ENCODE measurements around the gene VANGL1. TPM values are rescaled to one million over a fixed set of nuclear protein-coding genes. Genes with fewer than 3 reads are reported as not detected.

The VANGL1 gene
- total and polyA plus RNA-seq, 2 of the 4 experiments (the other 2 are of a cell fraction): 6.1 to 6.7 TPM

- no peaks in the 10 kb centered on the region for H3K9me3 ChIP-seq (ENCODE audit: control insufficient read depth, insufficient read depth, low read length)
- no peak overlapping the region for H4K8ac ChIP-seq (ENCODE audit: low read depth in 2 of 2, low read length in 2 of 2)
- H2BK20ac ChIP-seq (ENCODE audit: low read depth, low read length): no peak overlapping the region
- H3K9me1 ChIP-seq (ENCODE audit: insufficient read depth, low read length): peaks cover 21% of the 10 kb centered on the region
- H3K18ac ChIP-seq (ENCODE audit: low read depth, low read length): no peak overlapping the region
- H2AK5ac ChIP-seq (ENCODE audit: low read depth, low read length): no peak overlapping the region
- peaks cover 13% of the 10 kb centered on the region; the same call in 1 of the 2 replicates for H4K20me1 ChIP-seq (ENCODE audit: insufficient read depth, low read length)
- no peak overlapping the region for H2BK15ac ChIP-seq (ENCODE audit: low read depth, low read length)
- intact Hi-C loops (cut with micrococcal nuclease): no loop called here
- no CpG with 5 or more reads among the region's 3 CpGs for WGBS, 2 experiments (ENCODE audit: extremely low coverage in 2 of 2, insufficient read length in 1 of 2)
- H3K4me1 ChIP-seq (ENCODE audit: control insufficient read depth, insufficient read depth, low read length): peaks cover 16% of the 10 kb centered on the region
- peaks cover 44 to 67% of the 10 kb centered on the region in 2 experiments for H3K79me1 ChIP-seq (ENCODE audit: low read depth in 1 of 2, low read length in 2 of 2)
- no peak overlapping the region for H3K14ac ChIP-seq (replicated peaks; ENCODE audit: low read depth, low read length)
- no peak overlapping the region for H3K56ac ChIP-seq (ENCODE audit: extremely low read depth, insufficient read depth, low read length)
- no peak overlapping the region for H4K5ac ChIP-seq (ENCODE audit: low read depth, low read length)
- no peak overlapping the region for H3K4me2 ChIP-seq (ENCODE audit: low read depth, low read length)
- no peak overlapping the region for H2AFZ ChIP-seq (replicated peaks; ENCODE audit: low read length, poor library complexity)
- H3K27ac ChIP-seq (ENCODE audit: insufficient read depth, low read length): no peak overlapping the region
- no peak overlapping the region for H2AK9ac ChIP-seq (replicated peaks; ENCODE audit: low read depth, low read length, poor library complexity)
- no peak overlapping the region for H2BK5ac ChIP-seq (ENCODE audit: low read depth, low read length, poor library complexity, severe bottlenecking)
- no TSS peak for BruUV-seq (replicated peaks)
- DNase-seq (no peak), ATAC-seq (ENCODE audit: low read depth) (no peak)
- no peaks in the 10 kb centered on the region; the same call in 1 of the 2 replicates for H3K36me3 ChIP-seq (ENCODE audit: control insufficient read depth, insufficient read depth, low read length)
- no peak overlapping the region for H2BK120ac ChIP-seq (ENCODE audit: low read depth, low read length)
- dilution Hi-C loops (cut with HindIII; ENCODE audit: low sequenced_read_pairs, unreplicated experiment): no loop called here
- H3K27me3 ChIP-seq (ENCODE audit: control insufficient read depth, insufficient read depth, low read length): no peaks in the 10 kb centered on the region
- no peak overlapping the region for H3K9ac ChIP-seq (ENCODE audit: low read depth, low read length)
- in situ Hi-C loops (cut with MboI; ENCODE audit: low sequenced_read_pairs): no loop called here
- H4K91ac ChIP-seq (ENCODE audit: insufficient read depth, low read depth, low read length): no peak overlapping the region
- CTCF ChIA-PET: interaction anchor here (0.6 kb wide), 1 partner anchor 43 kb away, joined by 3 read pairs; no protein-coding TSS in a partner anchor
- no peak overlapping the region for H3K4ac ChIP-seq (ENCODE audit: low read depth, low read length)
- no peak overlapping the region for H3K23ac ChIP-seq (ENCODE audit: low read depth, low read length)
- TF ChIP-seq CEBPB (IDR thresholded peaks at IDR 0.05; ENCODE audit: low read depth, low read length): no peak
- no peak for TF ChIP-seq NFE2L2 (IDR thresholded peaks at IDR 0.05; ENCODE audit: low read depth, low read length)
- TF ChIP-seq RAD21 (IDR thresholded peaks at IDR 0.05; ENCODE audit: low read length): no peak
- TF ChIP-seq POLR2A (IDR thresholded peaks at IDR 0.05; ENCODE audit: low read depth, low read length): no peak
- TF ChIP-seq SMC3 (IDR thresholded peaks at IDR 0.05; ENCODE audit: low read depth, low read length): no peak
- no peak for TF ChIP-seq MXI1 (IDR thresholded peaks at IDR 0.05; ENCODE audit: borderline replicate concordance, low read depth, low read length)
- TF ChIP-seq CTCF (conservative IDR thresholded peaks at IDR 0.05; ENCODE audit: low read depth, low read length): no peak
- TF ChIP-seq MAZ (IDR thresholded peaks at IDR 0.05; ENCODE audit: borderline replicate concordance, low read depth, low read length): no peak
- no peak for TF ChIP-seq MAFK (IDR thresholded peaks at IDR 0.05; ENCODE audit: low read depth, low read length)
- TF ChIP-seq CHD1 (IDR thresholded peaks at IDR 0.05; ENCODE audit: low read depth, low read length): no peak
- TF ChIP-seq FOS (IDR thresholded peaks at IDR 0.05; ENCODE audit: low read depth, low read length): no peak
- TF ChIP-seq RCOR1 (IDR thresholded peaks at IDR 0.05; ENCODE audit: insufficient replicate concordance, low read length): no peak
- no peak for TF ChIP-seq ELK1 (IDR thresholded peaks at IDR 0.05; ENCODE audit: borderline replicate concordance, low read depth, low read length)
- TF ChIP-seq BHLHE40 (IDR thresholded peaks at IDR 0.05; ENCODE audit: low read depth, low read length): no peak
- no peak for TF ChIP-seq RFX5 (IDR thresholded peaks at IDR 0.05; ENCODE audit: low read depth, low read length)
- no peak for TF ChIP-seq USF2 (IDR thresholded peaks at IDR 0.05; ENCODE audit: low read depth, low read length)
- no peak overlapping the region for H3K4me3 ChIP-seq (ENCODE audit: insufficient read depth, low read depth, low read length)
- POLR2A ChIA-PET (ENCODE audit: unreplicated experiment): no interaction called here
Observed at GRCh38 chr1:115650961-115651360, 9.2 kb downstream of the VANGL1 start.
